Lung microvascular endothelial cell (primary cell): ENCODE measurements around the gene SEC61A1. TPM values are rescaled to one million over a fixed set of nuclear protein-coding genes. Genes with fewer than 3 reads are reported as not detected.

ENCODE experiments used
- DNase-seq, 2 donors: peaks; one replicate each; pipeline versions ENCODE4 v3.0.0 to v3.0.0-alpha.2; 2010; ENCODE audit warnings: low read depth in 2 of 2
- total RNA-seq: library from RNA; depleted of rRNA; stranded (reverse); fragments of >200 nt; gene quantifications from 2 replicates; pipeline ENCODE4 v1.2.1, GENCODE V29; 2014

Gene SEC61A1
- total RNA-seq, 1 donor from 2014 or later = 203 TPM

DNA sequence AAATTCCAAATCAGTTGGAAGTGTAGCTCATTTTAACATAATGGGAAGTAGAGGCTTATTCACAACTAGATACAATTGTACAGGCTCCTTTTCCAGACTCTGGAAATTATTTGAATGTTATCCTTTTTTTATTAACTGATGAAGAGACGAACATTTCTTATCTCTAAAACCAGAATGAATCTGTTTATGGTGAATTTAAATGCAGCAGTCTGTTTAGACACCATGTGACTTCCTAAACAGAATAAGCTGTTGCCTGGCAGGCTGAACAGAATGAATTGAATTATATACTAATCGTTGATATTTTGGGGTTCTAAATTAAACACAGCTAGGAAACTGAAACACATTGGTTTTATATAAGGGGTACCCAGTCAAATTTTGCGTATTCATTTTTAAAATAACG lies 4.0 kb downstream of the SEC61A1 start:
- no peak for DNase-seq

DNA sequence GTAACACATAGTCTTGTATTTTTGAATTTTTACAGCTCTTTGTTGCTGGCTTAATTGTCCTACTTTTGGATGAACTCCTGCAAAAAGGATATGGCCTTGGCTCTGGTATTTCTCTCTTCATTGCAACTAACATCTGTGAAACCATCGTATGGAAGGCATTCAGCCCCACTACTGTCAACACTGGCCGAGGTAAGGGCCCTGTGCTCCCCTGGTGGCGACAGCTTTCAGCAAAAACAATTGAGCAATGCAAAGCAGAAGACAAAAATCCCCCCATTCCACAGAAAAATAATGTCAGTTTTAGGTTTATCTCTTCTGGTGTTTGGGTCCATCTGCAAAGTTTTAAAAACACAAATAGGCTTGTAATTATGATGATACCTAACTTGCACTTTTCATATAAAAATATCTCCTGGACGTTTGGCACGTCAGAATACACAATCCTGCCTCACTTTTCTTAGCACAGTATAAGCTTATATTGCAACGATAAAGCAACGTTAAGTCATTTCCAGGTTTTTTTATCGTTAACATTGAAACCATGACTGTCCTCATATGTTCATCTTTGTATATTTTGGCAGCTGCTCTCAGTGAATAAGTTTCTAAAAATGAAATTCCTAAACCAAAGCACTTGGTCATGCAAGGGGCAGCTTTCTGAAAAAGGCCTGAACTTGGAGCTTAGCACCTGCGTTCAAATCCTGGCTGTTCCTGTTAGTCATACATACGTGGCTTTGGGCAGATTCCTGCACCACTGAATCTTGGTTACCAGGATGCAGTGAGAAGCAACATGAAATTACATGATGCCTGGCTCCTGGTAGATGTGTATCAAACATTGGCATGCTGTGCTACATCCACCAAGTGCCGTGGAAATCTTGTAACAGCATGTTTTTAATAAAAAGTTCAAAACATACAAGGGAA lies 8.5 kb downstream of the SEC61A1 start:
- peak in 1 of 2 donors; percentile 94 for DNase-seq

DNA sequence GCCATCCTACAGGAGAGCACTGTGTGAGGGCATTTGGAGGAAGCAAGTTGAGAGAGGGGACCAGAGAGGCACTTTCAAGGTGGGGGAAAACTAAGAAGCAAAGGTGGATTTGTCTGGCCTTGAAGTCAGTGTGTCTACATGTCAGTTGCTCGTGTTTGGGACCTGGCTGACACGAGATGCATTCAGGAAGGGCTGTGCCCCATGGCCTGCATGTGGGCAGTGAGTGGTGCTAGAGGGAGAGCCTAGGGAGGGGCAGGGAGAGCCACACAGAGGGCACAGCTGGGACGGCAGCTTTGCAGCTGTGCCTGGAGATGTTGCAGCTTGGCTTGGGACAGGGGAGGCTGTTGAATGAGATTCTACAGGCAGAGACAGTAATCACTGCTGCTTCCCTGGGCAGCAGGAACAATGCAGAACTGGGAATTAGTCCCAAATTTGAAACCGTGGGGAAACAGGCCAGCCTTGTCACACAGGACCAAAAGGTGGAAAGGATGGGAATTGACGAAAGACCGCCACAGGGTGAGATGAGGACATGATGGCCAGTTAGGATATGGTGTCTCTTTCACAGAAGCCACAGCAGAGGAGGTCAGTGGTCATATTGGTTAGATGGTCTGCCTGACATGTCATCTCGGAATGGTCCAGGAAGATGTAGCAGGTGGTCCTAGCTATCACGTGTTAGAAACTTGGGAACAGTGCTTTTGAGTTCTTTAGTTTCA lies 10.0 kb downstream of the SEC61A1 start:
- DNase-seq = no peak

DNA sequence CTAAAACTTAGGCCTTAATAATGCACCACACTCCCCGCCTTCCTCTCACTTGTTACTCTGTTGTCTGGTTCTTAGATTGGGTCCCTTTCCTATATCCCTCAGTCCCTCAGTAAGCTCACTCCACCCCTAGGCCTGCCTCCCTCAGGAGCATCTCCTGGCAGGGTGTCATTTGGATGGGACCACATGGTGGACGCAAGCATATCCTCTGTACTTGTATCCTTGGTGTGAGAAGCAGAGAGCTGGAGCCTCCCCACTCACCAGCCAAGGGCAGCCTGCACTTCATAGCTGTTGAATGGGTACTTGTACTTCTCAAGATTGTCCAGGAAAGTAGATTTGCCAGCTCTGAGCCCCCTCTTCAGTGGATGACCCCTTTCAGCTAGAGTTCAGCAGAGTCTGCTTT lies 11.6 kb downstream of the SEC61A1 start:
- no peak for DNase-seq

DNA sequence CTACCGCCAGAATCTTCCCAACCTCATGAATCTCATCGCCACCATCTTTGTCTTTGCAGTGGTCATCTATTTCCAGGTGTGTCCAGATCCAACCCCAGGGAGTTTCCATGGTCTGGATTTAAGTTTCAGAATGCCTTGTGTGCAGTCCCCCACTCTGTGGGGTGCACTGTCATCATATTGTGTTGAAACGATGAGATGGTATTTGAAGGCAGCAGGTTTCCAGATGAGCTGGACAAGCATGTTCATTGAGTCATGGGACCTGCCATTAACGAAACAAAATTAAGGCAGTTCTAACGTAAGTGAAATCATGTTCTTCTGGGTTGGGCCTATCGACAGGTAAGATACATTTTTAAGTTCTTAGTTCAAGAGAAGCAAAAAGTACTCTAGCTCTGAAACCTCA lies 12.7 kb downstream of the SEC61A1 start:
- DNase-seq = no peak

DNA sequence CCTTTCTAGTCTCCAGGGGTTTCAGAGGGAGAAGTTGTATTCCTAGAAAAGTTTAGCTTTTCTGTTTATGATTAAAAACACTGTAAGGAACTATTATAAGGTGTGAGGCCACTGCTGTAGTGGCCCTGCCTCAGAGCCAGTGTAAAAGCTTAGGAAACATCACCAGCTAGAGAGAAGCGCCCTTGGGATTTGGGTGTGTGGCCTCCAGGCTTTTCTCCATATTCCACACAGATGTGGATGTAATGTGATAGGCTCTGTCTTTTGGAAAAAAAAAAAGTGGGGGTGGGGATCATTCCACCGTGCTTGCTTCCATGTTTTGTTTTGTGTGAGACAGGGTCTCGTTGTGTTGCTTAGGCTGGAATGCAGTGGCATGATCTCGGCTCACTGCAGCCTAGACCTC lies 13.9 kb downstream of the SEC61A1 start:
- DNase-seq = no peak

DNA sequence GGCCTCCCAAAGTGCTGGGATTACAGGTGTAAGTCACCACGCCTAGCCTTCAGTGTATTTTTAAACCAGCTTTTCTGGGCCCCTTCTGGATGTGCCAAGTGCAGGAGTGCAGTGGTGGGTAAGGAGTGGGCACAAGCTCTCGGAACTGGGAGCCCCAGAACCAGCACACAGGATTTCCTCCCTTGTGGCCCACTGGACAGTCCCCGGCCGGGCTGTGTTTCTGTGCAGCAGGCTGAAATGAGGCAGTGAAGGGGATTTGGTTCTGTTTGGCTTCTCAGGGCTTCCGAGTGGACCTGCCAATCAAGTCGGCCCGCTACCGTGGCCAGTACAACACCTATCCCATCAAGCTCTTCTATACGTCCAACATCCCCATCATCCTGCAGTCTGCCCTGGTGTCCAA lies 14.4 kb downstream of the SEC61A1 start:
- DNase-seq = no peak

DNA sequence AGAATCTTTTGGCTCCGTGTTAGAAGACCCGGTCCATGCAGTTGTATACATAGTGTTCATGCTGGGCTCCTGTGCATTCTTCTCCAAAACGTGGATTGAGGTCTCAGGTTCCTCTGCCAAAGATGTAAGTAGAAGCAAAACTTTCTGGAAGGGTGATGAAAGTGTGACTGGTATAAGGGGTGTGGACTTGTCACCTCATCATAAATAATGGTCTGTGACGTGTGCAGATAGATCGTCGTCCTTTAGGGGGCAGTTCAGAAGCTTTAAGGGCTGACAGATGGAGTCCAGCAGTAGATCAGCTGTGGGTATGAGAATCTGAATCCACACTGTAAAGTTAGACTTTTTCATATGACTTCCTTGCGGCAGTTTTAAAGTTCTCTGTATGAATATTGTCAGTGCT lies 15.3 kb downstream of the SEC61A1 start:
- no peak for DNase-seq

DNA sequence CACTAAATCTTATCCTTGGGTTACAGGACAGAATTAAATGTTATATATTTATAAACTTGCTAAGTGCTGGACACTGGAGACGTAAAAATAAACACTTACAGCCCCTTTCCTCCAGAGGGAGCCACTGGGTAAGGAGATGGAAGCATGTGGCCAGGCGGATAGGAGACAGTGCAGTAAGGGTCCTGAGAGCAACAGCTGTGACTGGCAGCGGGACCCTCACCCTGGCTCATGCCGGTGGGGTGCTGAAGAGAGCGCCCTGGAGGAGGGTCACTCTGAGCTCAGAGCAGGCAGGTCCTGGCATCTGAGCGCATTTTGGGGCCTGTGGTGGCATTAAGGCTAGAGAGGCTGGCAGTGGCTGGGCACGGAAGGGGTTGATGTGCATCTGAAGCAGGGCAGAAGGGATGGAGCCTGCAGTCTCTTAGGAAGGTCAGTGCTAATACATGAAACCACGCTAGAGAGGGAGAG lies 16.0 kb downstream of the SEC61A1 start:
- peak; percentile 62 to 66 for DNase-seq

DNA sequence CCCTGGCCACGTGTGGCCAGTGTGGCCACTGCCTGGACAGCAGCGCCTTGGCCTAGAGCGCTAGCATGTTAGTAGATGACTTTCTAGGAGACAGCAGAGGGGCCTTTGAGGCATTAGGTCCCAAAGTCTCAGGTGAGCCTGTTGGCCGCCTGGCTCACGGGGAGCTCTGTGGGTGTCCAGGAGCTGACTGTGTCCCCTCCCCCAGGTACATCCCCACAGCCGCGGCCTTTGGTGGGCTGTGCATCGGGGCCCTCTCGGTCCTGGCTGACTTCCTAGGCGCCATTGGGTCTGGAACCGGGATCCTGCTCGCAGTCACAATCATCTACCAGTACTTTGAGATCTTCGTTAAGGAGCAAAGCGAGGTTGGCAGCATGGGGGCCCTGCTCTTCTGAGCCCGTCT lies 17.0 kb downstream of the SEC61A1 start:
- DNase-seq = no peak

DNA sequence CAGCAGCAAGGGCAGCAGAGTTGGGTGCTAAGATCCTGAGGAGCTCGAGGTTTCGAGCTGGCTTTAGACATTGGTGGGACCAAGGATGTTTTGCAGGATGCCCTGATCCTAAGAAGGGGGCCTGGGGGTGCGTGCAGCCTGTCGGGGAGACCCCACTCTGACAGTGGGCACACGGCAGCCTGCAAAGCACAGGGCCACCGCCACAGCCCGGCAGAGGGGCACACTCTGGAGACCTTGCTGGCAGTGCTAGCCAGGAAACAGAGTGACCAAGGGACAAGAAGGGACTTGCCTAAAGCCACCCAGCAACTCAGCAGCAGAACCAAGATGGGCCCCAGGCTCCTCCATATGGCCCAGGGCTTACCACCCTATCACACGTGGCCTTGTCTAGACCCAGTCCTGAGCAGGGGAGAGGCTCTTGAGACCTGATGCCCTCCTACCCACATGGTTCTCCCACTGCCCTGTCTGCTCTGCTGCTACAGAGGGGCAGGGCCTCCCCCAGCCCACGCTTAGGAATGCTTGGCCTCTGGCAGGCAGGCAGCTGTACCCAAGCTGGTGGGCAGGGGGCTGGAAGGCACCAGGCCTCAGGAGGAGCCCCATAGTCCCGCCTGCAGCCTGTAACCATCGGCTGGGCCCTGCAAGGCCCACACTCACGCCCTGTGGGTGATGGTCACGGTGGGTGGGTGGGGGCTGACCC lies 18.8 kb downstream of the SEC61A1 start:
- DNase-seq = no peak

DNA sequence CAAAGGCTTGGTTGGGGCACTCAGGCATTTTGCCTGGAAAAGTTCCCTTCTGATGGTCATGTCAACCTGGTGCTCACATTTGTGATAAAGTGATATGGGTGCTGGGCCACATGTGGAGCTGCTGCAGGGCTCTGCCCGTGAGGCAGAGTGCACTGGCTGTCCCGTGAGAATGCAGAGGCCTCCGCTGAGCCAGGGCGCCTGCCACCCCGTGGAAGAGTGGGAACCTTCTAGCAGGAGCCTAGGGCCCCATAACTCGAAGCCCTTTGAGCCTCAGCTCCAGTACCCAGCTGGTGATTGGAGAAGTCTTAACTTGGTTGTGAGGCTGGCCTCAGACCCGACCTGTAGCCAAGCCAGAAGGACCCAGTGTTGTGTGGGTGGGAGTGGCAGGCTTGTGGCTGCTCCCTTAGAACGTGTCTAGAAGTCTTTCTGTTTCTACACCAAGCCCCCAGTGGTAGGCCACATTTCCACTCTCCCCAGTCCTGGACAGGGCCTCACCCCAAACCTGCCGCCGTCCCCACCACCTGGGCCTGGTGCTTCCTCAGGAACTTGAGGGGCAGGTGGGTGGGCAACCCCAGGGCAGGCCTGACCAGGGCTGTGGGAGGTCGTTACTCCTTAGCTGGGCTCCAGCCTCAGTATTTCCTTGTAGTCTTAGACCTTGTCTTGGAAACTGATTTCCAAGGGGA lies 19.7 kb downstream of the SEC61A1 start:
- no peak for DNase-seq

DNA sequence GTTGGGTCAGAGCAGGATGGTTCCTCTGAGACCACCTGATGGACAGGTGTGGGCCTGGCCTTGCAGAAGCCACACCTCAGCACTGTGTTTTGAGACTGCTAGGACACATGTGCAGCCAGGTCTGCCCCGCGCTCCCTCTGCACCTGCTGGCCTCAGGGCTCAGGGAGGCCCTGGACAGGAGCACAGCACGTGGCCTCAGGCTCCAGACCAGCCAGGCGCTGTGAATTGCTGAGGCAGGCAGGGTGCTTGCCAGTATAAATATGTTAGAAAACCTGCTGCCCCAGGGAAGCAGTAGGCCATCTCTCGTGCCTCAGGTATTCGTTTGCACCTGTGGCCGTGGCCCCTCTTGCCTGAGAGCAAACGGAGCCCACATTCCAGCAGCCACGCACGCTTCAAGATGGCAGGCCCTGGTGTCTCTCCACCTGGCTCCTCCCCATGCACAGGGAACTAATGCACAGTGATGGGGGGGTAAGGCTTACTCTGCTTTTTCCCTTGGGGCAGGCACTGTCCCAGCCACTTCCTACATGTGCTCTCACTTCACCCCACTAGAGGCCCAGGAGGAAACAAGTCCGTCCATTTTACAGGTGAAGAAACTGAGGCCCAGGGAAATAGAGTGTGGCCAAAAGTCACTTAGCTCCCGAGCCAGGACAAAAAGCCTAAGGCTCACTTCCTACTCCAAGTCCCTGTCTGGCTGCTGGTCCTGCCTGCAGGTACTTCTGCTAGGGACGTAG lies 20.4 kb downstream of the SEC61A1 start:
- DNase-seq = peak in 1 of 2 donors; percentile 51

DNA sequence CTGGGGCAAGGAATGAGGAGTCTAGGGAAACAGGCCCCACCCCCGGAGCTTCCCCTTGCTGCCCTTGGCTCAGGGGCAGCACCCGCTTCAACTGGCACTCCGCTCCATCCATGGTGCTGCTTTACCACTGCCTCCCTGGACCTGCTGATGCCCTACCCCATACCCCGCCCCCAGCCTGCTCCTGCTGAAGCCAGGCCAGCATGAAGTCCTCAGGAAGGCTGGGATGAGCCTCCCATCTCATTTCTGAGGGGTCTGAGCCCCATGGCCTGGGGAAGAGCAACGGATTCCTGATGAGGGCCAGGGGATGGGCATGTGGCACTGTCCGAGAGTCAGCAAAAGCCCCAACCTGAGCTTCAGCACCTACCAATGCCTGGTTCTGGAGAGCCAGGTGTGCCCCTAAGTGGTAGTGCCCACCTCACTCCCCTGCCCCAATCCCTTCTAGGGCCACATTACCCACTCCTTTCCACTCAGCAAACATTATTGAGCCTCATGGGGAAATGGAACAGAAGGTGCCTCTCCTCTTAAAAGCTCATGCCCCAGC lies 21.0 kb downstream of the SEC61A1 start:
- no peak for DNase-seq

DNA sequence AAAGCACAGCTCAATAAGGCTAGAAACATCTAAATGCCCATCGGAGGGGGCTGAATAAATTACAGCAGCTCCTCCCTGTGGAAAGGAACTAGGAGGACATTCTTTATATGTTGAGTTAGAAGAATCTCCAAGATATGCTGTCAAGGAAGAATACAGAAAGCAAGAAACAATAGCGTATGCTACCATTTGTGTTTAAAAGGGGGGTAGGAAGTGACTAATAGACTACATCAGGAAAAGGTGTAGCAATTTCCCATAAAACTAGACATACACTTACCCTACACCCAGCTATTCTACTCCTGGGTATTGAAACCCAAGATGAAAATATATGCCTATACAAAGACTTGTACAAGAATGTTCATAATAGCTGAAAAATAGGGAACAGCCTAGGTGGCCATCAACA lies 21.6 kb downstream of the SEC61A1 start:
- DNase-seq = peak; percentile 49 to 87

DNA sequence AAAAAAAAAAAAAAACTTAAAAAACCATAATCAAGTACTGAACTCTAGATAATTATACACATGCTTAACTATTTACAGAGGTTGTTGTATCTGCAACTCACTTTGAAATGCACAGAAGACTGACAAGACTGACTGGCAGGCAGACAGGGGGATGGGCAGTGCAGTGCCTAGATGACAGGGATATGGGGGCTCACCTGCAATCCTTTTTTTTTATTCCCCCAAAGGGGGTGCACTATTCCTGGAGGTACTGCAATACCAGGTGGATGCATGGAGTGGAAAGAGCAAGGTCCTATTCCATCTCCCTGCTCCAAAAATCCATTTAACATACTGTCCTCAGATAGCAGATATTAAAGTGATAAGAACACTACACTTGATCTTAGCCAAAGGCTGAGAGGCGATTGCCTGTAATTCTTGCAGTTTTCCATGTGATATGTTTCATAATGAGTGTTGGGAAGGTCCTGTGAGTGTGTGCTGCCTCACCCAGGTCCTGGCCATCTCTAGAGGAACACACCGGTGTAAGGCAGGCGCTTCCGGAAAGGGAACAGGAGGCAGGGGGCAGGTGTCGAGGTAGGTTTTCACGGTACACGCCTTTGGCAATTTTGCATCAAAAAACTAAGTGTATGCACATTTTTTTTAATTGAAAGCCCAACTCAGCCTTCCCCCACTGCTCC lies 22.7 kb downstream of the SEC61A1 start:
- DNase-seq = peak in 1 of 2 donors; percentile 14

DNA sequence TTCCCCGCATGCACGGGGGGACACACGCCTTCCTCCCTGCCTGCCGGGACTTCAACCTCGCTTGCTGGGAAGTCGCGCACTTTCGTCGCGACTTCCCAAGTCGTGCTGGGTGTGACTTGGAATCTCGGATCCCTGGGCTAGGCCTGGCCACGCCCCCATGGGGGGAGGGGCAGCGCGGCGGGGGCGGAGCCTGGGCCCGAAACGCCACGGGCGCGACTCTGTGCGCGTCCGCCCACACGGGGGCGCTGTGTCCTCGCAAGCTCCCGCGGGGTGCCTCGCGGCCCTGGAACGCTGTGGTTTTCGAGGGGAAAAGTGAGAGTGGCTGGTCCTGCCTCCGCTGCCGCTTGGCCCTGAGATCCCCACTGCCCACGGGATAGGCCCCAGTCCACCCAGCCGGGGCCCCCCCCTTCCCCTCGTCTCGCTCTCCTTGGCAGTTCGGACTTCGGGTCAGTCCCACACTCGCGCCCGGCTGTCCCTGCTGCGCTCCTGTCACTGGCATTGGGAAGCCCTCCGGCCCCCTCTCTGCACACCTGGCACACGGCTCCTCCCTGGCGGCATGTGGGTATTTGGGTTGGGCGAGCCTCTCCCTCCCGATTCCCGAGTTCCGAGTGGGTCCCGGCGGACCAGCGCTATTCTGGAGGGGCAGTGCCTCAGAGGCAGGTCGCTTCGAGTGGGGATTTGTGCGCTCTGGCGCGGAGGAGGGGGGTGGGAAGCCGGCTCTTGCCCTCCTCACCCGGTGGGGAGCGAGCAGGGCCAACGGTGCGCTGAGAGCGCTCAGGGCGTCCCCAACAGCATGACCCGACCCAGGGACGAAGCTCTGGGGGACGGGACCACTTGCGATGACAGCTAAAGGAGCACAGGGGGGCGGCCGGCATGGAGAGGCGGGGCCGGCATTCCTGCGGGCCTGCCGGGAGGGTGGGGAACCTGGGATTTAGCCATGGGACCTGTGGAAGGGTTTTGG lies 23.6 kb downstream of the SEC61A1 start:
- DNase-seq = peak; percentile 88 to 91

DNA sequence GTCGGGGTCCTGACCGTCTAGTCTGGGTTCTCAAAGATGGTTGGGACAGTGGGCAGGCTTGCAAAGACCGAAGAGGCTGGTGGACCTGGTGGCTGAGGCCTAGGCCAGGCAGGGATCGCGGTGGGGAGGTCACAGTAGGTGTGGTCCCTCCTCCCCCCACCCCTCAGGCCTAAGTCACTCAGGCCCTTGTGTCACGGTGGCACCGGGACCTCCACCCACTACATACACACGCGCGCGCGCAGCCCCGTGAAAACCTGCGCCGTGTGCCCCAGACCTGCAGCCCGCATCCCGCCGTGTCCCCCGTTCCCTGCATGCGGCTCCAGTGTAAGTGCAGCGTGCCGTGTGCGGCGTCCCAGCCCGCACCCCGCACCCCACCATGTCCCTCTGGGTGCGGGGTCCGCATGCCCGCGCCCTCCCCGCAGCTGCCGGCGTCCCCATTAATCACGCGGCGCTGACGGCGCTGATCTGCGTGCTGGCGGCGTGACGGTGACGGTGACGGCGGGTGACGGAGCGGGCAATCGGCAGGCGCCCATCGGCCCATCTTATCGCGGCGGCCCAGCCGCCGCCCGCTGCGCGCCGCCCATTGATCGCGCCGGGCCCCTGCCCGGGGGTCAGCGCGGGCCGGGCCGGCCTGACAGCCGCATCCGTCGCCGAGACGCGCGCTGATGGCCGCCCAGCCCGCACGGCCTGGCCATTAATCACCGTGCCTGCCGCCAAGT lies 24.4 kb downstream of the SEC61A1 start:
- peak; percentile 49 to 59 for DNase-seq
